GM12864 (cell line): Measurements from ENCODE around the gene MOSMO.

Experiments used
- DNase-seq: peaks from one replicate; pipeline ENCODE4 v3.0.0-alpha.2; 2011; ENCODE audit warnings: low read depth
- H3K4me3 ChIP-seq: 2 replicates; pipeline ENCODE4 v1.5.1; 2011; ENCODE audit warnings: mild to moderate bottlenecking, low read depth, low read length, control low read depth
- TF ChIP-seq, protein P1 (sequence below): IDR thresholded peaks from 2 replicates; pipeline ENCODE4 v1.5.1; 2011; ENCODE audit warnings: low read depth, mild to moderate bottlenecking, moderate library complexity, low read length, control low read depth, inconsistent platforms; ENCODE audit errors: missing control alignments

Gene MOSMO

DNA sequence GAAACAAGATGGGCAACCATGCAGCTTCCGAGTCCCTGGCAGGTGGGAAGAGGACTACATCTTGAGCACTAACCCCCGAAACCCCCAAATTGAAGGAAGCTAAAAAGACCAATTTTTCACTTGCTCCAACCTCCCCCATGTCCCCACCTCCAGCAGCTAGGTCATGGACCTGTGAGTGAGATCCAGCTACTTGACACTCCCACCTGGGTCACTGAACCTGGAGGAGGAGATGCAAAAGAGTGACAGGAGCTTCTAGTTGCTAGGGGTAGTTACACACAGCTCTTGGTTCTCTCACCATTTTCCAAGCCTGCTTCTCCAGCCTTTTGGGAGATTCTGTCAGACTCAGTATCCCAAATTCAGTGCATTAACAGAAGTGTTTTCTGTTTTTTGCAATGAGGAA, 18.2 kb upstream of the MOSMO start:
- DNase-seq = no peak

DNA sequence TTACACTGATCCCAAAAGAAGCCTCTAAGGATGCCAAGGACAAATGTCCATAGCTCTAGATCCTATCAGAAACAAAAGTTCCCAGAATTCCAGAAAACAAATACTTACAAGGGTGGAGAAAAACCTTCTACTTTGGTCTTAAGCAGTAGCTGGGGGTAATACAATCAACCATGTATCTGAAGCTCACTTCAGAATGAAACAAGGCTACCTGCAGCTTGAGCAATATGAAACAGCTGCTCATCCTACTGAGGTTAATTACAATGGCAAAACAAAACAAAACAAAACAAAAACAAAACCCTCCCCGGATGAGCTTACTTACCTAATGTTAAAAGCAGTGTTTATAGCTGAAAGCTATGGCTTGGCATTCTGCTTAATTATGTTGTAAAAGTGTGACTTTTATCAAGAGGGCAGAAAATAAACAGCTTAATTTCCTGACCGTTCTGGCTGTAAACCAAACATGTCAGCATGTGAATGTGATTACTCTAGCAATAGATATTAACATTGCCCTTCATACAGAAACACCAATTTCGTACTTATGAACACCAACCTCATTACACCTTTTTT, 17.4 kb upstream of the MOSMO start:
- DNase-seq = no peak
- no peak overlapping the region for H3K4me3 ChIP-seq
- TF ChIP-seq, protein P1, sequence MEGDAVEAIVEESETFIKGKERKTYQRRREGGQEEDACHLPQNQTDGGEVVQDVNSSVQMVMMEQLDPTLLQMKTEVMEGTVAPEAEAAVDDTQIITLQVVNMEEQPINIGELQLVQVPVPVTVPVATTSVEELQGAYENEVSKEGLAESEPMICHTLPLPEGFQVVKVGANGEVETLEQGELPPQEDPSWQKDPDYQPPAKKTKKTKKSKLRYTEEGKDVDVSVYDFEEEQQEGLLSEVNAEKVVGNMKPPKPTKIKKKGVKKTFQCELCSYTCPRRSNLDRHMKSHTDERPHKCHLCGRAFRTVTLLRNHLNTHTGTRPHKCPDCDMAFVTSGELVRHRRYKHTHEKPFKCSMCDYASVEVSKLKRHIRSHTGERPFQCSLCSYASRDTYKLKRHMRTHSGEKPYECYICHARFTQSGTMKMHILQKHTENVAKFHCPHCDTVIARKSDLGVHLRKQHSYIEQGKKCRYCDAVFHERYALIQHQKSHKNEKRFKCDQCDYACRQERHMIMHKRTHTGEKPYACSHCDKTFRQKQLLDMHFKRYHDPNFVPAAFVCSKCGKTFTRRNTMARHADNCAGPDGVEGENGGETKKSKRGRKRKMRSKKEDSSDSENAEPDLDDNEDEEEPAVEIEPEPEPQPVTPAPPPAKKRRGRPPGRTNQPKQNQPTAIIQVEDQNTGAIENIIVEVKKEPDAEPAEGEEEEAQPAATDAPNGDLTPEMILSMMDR = no peak

More for the DNA sequence above, 18.2 kb upstream of the MOSMO start:
- TF ChIP-seq, protein P1 = no peak
- H3K4me3 ChIP-seq = no peak overlapping the region

DNA sequence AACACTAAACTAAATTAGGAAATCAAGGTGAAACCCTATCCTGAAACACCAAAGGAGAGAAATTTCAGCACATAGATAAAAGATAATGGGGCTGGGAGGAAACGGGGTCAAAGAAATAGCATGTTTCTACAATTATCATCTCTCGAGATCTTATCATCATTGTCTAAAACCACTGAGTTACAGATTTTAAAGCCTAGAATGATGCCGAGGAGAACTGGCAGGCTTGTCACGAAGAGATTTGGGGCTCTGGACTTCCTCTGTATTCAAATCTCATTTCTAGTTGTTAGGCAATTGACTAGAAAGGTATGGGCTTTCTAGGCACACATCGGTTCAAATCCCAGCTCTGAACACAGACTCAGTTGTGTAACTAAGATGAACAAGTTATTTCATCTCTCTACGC, 16.3 kb upstream of the MOSMO start:
- DNase-seq = no peak
- TF ChIP-seq, protein P1 = no peak
- no peak overlapping the region for H3K4me3 ChIP-seq

DNA sequence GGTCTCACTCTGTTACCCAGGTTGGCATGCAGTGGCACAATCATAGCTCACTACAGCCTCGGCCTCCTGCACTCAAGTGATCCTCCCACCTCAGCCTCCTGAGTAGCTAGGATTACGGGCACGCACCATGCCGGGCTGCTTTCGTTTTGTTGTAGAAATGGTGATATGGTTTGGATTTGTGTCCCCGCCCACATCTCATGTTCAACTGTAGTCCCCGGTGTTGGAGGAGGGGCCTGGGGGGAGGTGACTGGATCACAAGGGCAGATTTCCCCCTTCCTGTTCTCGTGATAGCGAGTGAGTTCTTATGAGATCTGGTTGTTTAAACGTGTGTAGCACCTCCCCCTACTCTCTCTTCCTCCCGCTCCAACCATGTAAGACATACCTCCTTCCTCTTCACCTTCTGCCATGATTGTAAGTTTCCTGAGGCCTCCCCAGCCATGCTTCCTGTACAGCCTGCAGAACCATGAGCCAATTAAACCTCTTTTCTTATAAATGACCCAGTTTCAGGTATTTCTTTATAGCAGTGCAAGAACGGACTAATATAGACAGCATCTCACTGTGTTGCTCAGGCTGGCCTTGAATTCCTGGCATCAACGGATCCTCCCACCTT, 12.9 kb upstream of the MOSMO start:
- DNase-seq = no peak
- TF ChIP-seq, protein P1 = no peak
- H3K4me3 ChIP-seq = no peak overlapping the region

DNA sequence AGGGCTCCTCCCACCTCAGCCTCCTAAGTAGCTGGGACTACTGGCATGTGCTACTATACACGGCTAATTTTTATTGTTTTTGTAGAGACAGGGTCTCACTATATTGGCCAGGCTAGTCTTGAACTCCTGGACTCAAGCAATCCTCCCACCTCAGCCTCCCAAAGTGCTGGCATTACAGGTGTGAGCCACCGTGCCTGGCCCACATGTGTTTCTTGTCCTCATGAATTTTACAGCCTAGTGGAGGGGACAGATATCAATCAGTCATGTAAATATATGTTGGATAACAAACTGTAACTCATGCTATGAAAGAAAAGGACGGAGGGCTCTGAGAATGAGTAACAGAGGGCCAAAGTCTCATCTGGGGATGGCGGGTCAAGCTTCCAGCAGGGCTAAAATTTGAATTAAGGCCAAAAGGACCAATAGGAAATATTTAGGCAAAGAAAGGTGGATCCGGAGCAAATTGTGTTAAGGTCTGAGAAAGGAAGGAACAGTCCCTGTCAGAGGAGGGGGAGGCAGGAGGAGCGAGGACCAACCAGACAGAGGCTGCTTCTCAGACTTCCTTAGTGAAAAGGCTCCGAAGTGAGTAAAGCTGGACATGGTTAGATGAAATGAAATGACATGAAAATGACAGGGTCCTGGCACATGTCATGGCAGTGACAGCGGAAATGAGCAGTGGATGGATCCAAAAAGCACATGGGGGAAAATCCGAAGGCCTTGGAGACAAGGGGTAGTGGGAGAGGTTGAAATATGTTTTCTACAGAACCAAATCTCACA, 10.8 kb upstream of the MOSMO start:
- TF ChIP-seq, protein P1 = no peak
- DNase-seq = no peak
- no peak overlapping the region for H3K4me3 ChIP-seq

DNA sequence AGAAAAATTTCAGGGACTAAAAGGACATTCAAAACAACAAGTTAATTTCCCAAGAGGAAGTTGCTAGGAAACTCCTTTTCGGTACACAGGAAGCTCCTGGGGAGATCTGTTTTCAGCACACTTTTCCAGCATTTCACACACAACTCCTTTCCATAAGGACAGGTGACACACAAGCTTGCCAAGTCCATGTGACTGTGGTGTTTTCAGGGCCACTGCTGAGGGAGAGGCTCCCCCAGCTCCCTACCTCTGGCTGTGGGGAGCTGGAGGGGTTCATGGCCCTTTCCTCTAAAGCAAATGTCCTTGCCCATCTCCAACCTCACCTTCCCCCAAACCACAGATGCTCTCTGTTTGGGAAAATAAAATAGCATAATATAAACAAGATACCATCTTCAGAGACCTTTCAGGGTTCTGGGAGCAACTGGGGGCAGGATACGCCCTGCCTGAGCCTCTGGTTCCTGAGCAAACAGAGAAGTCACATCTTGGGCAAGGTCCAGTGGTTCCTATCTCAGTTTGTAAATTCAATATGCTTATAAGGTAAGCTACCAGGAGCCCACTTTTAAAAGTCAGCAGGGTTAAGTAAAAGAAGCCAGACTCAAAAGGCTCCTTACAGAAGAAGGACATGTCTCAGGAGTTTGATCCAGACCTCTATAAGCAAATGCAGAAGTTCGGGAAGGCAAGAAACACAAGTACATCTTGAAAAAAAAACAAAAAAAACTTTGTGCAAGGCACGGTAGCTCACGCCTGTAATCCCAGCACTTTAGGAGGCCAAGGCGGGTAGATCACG, 10.0 kb upstream of the MOSMO start:
- no peak overlapping the region for H3K4me3 ChIP-seq
- TF ChIP-seq, protein P1 = no peak
- DNase-seq = no peak
